PC-9 (cell line): ENCODE results near the gene TMEM47.

Experiments
- EZH2 ChIP-seq: fragments of 200-600 bp; sonication (generic); IDR thresholded peaks from 2 replicates; pipeline ENCODE4 v1.8.0; 2017; ENCODE audit warnings: antibody characterized with exemption, low read depth
- TF ChIP-seq, protein P1 (sequence below): fragments of 200-600 bp; sonication (generic); conservative IDR thresholded peaks from 2 replicates; pipeline ENCODE4 v1.6.1; 2017; ENCODE audit warnings: mixed run types, antibody characterized with exemption, mild to moderate bottlenecking, moderate library complexity

DNA sequence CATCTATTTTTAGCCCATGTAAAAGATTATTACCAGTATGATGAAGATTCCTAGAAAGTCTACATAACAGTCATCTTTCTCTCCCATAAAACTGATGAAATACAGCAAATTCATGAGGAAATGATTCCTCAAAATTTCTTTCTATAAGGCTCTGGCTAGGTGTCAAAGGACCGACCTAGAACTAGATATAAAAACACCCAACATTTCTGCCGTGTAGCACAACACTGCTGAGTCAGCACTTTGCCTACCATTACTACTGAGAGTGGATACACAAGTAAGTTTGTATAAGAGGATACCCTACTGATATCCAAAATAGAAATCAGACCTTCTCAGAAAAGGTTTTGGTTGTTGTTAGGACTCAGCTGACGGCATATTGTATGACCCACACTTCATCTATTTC is 24.7 kb downstream of the TMEM47 start:
- TF ChIP-seq, protein P1, sequence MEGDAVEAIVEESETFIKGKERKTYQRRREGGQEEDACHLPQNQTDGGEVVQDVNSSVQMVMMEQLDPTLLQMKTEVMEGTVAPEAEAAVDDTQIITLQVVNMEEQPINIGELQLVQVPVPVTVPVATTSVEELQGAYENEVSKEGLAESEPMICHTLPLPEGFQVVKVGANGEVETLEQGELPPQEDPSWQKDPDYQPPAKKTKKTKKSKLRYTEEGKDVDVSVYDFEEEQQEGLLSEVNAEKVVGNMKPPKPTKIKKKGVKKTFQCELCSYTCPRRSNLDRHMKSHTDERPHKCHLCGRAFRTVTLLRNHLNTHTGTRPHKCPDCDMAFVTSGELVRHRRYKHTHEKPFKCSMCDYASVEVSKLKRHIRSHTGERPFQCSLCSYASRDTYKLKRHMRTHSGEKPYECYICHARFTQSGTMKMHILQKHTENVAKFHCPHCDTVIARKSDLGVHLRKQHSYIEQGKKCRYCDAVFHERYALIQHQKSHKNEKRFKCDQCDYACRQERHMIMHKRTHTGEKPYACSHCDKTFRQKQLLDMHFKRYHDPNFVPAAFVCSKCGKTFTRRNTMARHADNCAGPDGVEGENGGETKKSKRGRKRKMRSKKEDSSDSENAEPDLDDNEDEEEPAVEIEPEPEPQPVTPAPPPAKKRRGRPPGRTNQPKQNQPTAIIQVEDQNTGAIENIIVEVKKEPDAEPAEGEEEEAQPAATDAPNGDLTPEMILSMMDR: no peak
- TF ChIP-seq EZH2: no peak
